ENCODE results near the gene KERA. TPM values are rescaled to one million over a fixed set of nuclear protein-coding genes. Genes with fewer than 3 reads are reported as not detected.

Gene KERA
- total RNA-seq, 1 donor from 2014 or later: not detected

DNA sequence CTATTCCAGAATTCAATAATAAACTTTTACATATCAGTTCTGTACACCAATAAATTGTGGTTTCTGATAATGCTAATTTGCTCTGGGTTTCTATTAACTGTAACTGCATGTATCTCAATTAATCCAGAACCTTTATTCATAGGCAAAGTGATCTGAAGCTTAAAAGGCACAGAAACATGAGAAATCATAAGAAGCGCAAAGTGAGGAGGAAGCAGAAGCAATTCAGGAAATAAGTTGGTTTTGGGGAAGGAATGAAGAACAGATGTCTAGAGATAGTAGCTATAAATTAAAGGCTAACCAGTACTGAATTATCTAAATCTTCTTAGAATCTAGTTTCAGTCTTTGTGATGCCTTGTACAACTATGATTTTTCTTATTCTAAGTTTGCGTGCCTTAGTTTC, 24.6 kb downstream of the KERA start:
- no peak for TF ChIP-seq CTCF (IDR thresholded peaks at IDR 0.05; ENCODE audit: borderline replicate concordance)
- no peaks in the 10 kb centered on the region for H3K27me3 ChIP-seq (ENCODE audit: low read depth)
- intact Hi-C loops (cut with micrococcal nuclease): no loop called here
- no peaks in the 10 kb centered on the region for H3K36me3 ChIP-seq
- no peak overlapping the region for H3K27ac ChIP-seq (replicated peaks)
- no peak overlapping the region for H3K4me3 ChIP-seq
- no peaks in the 10 kb centered on the region for H3K9me3 ChIP-seq (replicated peaks)
- DNase-seq: no peak
- no peaks in the 10 kb centered on the region for H3K4me1 ChIP-seq

- Histone ChIP-seq H3K9me3 (replicated peaks) (no peaks in the 10 kb centered on the region), H3K4me1 (no peaks in the 10 kb centered on the region), H3K27ac (replicated peaks) (no peak overlapping the region), H3K36me3 (no peaks in the 10 kb centered on the region), H3K4me3 (no peak overlapping the region), H3K27me3 (ENCODE audit: low read depth) (no peaks in the 10 kb centered on the region)
- no peak for TF ChIP-seq CTCF (IDR thresholded peaks at IDR 0.05; ENCODE audit: borderline replicate concordance)
- no peak for DNase-seq
- intact Hi-C loops (cut with micrococcal nuclease): no loop called here
These were observed 34.4 kb downstream of the KERA start for GRCh38 chr12:91023326-91024004.

DNA sequence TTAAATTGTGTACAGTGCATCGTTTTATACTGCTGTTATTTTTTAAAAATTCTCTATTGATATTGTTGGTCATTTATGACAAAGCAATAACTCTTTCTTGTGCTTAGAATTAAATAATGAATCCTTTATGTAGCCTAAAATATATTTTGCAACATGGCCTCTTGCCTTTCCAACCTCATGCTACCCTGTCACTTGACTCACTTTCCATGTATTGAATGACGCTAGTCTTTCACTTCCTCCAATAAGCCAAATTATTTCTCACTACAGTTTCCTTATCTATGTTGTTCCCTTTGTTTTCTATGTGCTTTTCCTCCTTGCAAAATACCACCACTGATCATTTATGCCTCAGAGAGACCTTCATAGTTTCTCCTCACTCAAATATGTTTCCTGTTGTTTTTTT, 36.7 kb downstream of the KERA start:
- Histone ChIP-seq H3K9me3 (replicated peaks) (peaks cover under 1% of the 10 kb centered on the region), H3K4me1 (no peaks in the 10 kb centered on the region), H3K27me3 (ENCODE audit: low read depth) (no peaks in the 10 kb centered on the region), H3K4me3 (no peak overlapping the region), H3K36me3 (no peaks in the 10 kb centered on the region), H3K27ac (replicated peaks) (no peak overlapping the region)
- TF ChIP-seq CTCF (IDR thresholded peaks at IDR 0.05; ENCODE audit: borderline replicate concordance): no peak
- no peak for DNase-seq
- intact Hi-C loops (cut with micrococcal nuclease): no loop called here

- no peak overlapping the region for H3K27ac ChIP-seq (replicated peaks)
- no peaks in the 10 kb centered on the region for H3K27me3 ChIP-seq (ENCODE audit: low read depth)
- no peak for TF ChIP-seq CTCF (IDR thresholded peaks at IDR 0.05; ENCODE audit: borderline replicate concordance)
These were observed 38.4 kb downstream of the KERA start for GRCh38 chr12:91019455-91019854.

GRCh38 chr12:91017511-91018263, 40.1 kb downstream of the KERA start:
- H3K4me1 ChIP-seq: no peaks in the 10 kb centered on the region
- intact Hi-C loops (cut with micrococcal nuclease): no loop called here
- H3K36me3 ChIP-seq: no peaks in the 10 kb centered on the region
- peak overlapping the region; percentile 61 for H3K27ac ChIP-seq (replicated peaks)
- no peak for TF ChIP-seq CTCF (IDR thresholded peaks at IDR 0.05; ENCODE audit: borderline replicate concordance)
- no peaks in the 10 kb centered on the region for H3K27me3 ChIP-seq (ENCODE audit: low read depth)
- peaks cover 10% of the 10 kb centered on the region for H3K9me3 ChIP-seq (replicated peaks)
- no peak overlapping the region for H3K4me3 ChIP-seq
- DNase-seq: peak; percentile 17

More at GRCh38 chr12:91019455-91019854, 38.4 kb downstream of the KERA start:
- intact Hi-C loops (cut with micrococcal nuclease): no loop called here
- Histone ChIP-seq H3K4me3 (no peak overlapping the region), H3K4me1 (no peaks in the 10 kb centered on the region), H3K9me3 (replicated peaks) (peaks cover 7% of the 10 kb centered on the region), H3K36me3 (no peaks in the 10 kb centered on the region)
- no peak for DNase-seq
